SK-N-SH (cell line): ENCODE data around the gene AKT2.

Source experiments
- EP300 ChIP-seq, 2 experiments: IDR thresholded peaks; 2 replicates each; pipeline versions ENCODE4 v1.4.0 to v1.6.1; 2012; ENCODE audit warnings: borderline replicate concordance in 1 of 2, low read depth in 1 of 2, low read length in 1 of 2
- FOXM1 ChIP-seq: IDR thresholded peaks from 2 replicates; pipeline ENCODE4 v1.4.0; 2012; ENCODE audit warnings: low read depth, mild to moderate bottlenecking
- JUND ChIP-seq: IDR thresholded peaks from 2 replicates; pipeline ENCODE4 v1.4.0; 2012
- MEF2A ChIP-seq: IDR thresholded peaks from 2 replicates; pipeline ENCODE4 v1.4.0; 2012; ENCODE audit warnings: low read depth, borderline replicate concordance
- MXI1 ChIP-seq: IDR thresholded peaks from 2 replicates; pipeline ENCODE4 v1.6.1; 2012; ENCODE audit warnings: mild to moderate bottlenecking, low read depth, low read length, improper control_type of control experiment
- POLR2AphosphoS5 ChIP-seq: IDR thresholded peaks from 2 replicates; pipeline ENCODE4 v1.6.1; 2012; ENCODE audit warnings: low read depth, low read length
- RAD21 ChIP-seq: IDR thresholded peaks from 2 replicates; pipeline ENCODE4 v1.6.1; 2012; ENCODE audit warnings: mild to moderate bottlenecking, low read length
- RCOR1 ChIP-seq: fragments of 150-350 bp; IDR thresholded peaks from 2 replicates; pipeline ENCODE4 v1.6.1; 2017; ENCODE audit warnings: antibody characterized with exemption, low read length
- RXRA ChIP-seq: IDR thresholded peaks from 2 replicates; pipeline ENCODE4 v1.4.0; 2012; ENCODE audit warnings: low read depth, mild to moderate bottlenecking, borderline replicate concordance
- SMC3 ChIP-seq: IDR thresholded peaks from 2 replicates; pipeline ENCODE4 v1.6.1; 2012; ENCODE audit warnings: low read depth, low read length, improper control_type of control experiment
- TF ChIP-seq, protein P1 (sequence below): fragments of 200-600 bp; sonication (generic); IDR thresholded peaks from 2 replicates; pipeline ENCODE4 v1.6.1; 2017; ENCODE audit warnings: antibody characterized with exemption, mild to moderate bottlenecking, moderate library complexity

DNA sequence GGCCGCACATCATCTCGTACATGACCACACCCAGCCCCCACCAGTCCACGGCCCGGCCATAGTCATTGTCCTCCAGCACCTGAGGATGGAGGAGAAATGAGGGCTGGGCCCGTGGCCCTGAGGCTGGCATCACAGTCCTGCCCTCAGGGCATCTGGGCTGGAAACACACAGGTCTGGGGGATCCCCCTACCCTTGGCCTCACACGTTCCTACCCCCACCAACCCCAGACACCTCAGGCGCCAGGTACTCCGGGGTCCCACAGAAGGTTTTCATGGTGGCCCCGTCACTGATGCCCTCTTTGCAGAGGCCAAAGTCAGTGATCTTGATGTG is 49.2 kb downstream of the AKT2 start:
- TF ChIP-seq, protein P1, sequence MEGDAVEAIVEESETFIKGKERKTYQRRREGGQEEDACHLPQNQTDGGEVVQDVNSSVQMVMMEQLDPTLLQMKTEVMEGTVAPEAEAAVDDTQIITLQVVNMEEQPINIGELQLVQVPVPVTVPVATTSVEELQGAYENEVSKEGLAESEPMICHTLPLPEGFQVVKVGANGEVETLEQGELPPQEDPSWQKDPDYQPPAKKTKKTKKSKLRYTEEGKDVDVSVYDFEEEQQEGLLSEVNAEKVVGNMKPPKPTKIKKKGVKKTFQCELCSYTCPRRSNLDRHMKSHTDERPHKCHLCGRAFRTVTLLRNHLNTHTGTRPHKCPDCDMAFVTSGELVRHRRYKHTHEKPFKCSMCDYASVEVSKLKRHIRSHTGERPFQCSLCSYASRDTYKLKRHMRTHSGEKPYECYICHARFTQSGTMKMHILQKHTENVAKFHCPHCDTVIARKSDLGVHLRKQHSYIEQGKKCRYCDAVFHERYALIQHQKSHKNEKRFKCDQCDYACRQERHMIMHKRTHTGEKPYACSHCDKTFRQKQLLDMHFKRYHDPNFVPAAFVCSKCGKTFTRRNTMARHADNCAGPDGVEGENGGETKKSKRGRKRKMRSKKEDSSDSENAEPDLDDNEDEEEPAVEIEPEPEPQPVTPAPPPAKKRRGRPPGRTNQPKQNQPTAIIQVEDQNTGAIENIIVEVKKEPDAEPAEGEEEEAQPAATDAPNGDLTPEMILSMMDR, result no peak
- TF ChIP-seq RAD21, result no peak
- TF ChIP-seq MEF2A, result no peak
- no peak for TF ChIP-seq POLR2AphosphoS5
- TF ChIP-seq JUND, result no peak
- TF ChIP-seq FOXM1, result no peak
- TF ChIP-seq MXI1, result no peak
- no peak for TF ChIP-seq RCOR1
- no peak for TF ChIP-seq EP300 (IDR thresholded peaks at IDR 0.05; ENCODE audit: borderline replicate concordance in 1 of 2, low read depth in 1 of 2, low read length in 1 of 2)
- TF ChIP-seq RXRA, result no peak
- TF ChIP-seq SMC3, result no peak
